Thymus (tissue), 11 donors: ENCODE data around the gene TMEM259. TPM values are rescaled to one million over a fixed set of nuclear protein-coding genes. Genes with fewer than 3 reads are reported as not detected.

Experiments
- DNase-seq, 9 donors: peaks; one replicate each; pipeline ENCODE4 v3.0.0-alpha.2; 2013; ENCODE audit warnings: low spot score in 9 of 9, low read depth in 6 of 9, missing footprints in 1 of 9
- H3K27ac ChIP-seq, 2 donors: one replicate each; pipeline ENCODE4 v1.5.1; 2013; ENCODE audit warnings: control low read depth in 1 of 2, low read depth in 1 of 2, low read length in 1 of 2, mild to moderate bottlenecking in 1 of 2, moderate library complexity in 1 of 2
- H3K27me3 ChIP-seq, 2 donors: one replicate each; pipeline ENCODE4 v1.5.1; 2013; ENCODE audit warnings: low read length in 1 of 2; ENCODE audit not compliant: control insufficient read depth in 2 of 2, insufficient read depth in 1 of 2
- H3K36me3 ChIP-seq, 2 donors: one replicate each; pipeline ENCODE4 v1.5.1; 2013; ENCODE audit warnings: low read length in 1 of 2, mild to moderate bottlenecking in 1 of 2, moderate library complexity in 1 of 2; ENCODE audit not compliant: control insufficient read depth in 2 of 2, insufficient read depth in 2 of 2
- H3K4me1 ChIP-seq, 2 donors: one replicate each; pipeline ENCODE4 v1.5.1; 2013; ENCODE audit warnings: low read length in 2 of 2; ENCODE audit not compliant: control insufficient read depth in 2 of 2, insufficient read depth in 2 of 2
- H3K4me3 ChIP-seq, 2 donors: one replicate each; pipeline ENCODE4 v1.5.1; 2013; ENCODE audit warnings: low read length in 2 of 2, control low read depth in 1 of 2, mild to moderate bottlenecking in 1 of 2
- H3K9me3 ChIP-seq, 2 donors: one replicate each; pipeline ENCODE4 v1.5.1; 2013; ENCODE audit warnings: low read length in 1 of 2, mild to moderate bottlenecking in 1 of 2; ENCODE audit not compliant: control insufficient read depth in 2 of 2, insufficient read depth in 1 of 2
- WGBS: extraction: QIAGEN DNeasy Blood & Tissue Kit; methylation state at CpG from one replicate; pipeline ENCODE4 v1.1.7; 2013; 5-methylcytosine and 5-hydroxymethylcytosine counted together
- polyA plus RNA-seq: library from polyadenylated mRNA; stranded (reverse); fragments of 200-250 nt; gene quantifications from one replicate; pipeline ENCODE4 v1.2.3, GENCODE V29; 2013
- total RNA-seq: library from RNA; stranded (reverse); fragments of 120-200 nt; gene quantifications from one replicate; pipeline ENCODE4 v1.2.4, GENCODE V29; 2013
- donor health status: healthy.

The TMEM259 gene
- total and polyA plus RNA-seq, 2 donors = 73.1 to 359 TPM

DNA sequence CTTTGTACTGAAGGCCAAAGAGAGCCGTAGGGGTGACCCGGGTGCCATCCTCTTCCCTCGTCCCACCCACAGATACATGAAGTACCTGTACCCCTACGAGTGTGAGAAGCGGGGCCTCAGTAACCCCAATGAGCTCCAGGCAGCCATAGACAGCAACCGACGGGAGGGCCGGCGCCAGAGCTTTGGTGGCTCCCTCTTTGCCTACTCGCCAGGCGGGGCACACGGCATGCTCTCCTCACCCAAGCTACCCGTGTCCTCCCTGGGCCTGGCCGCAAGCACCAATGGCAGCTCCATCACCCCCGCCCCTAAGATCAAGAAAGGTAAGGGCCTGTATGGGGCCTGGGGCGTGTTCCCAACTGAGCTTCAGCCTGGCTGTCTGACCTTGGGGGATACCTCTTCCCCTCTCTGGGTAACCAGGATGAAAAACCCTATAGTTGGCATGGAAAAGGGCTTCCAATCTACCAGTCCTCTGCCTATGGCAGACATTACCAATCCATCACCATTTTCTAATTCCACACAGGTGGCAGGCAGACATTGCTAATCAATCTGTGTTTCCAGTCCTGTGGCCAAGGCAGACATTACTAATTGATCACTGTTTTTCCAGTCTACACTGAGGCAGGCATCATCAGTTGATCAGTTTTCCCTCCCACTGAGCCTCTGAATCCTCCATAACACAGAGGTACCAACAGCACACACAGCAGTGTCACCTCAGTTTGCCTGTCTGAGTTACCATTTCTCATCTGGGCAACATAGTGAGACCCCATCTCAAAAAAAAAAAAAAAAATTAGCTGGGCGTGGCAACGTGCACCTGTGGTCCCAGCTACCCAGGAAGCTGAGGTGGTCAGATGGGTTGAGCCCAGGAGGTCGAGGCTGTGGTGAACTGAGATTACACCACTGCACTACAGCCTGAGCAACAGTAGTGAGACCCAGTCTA lies 55.9 kb downstream of the TMEM259 start:
- Histone ChIP-seq H3K27me3 (no peaks in the 10 kb centered on the region), H3K4me1 (peaks cover 0 to 6% of the 10 kb centered on the region in 2 donors), H3K36me3 (peaks cover 48% of the 10 kb centered on the region in 2 donors), H3K9me3 (peaks cover 0 to 16% of the 10 kb centered on the region in 2 donors), H3K27ac (no peak overlapping the region), H3K4me3 (no peak overlapping the region)
- DNase-seq = no peak
- WGBS = 96% methylated on average over 19 of the region's 19 CpGs

DNA sequence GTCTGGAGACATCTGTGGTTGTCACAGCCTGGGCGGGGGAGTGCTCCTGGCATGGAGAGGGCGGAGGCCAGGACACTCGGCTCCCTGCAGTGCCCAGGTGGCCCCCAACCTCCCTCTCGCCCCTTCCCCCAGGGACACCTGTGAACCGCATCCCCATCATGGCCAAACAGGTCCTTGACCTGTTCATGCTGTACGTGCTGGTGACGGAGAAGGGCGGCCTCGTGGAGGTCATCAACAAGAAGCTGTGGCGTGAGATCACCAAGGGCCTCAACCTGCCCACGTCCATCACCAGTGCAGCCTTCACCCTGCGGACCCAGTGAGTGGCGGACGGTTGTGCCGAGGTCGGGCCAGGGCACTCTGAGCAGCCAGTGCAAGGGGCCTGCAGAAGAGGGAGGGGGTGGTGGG lies 56.8 kb downstream of the TMEM259 start:
- no peak overlapping the region for H3K27ac ChIP-seq
- H3K9me3 ChIP-seq = peaks cover 0 to 15% of the 10 kb centered on the region in 2 donors
- peaks cover 47 to 50% of the 10 kb centered on the region in 2 donors for H3K36me3 ChIP-seq
- no peak for DNase-seq
- H3K4me3 ChIP-seq = no peak overlapping the region
- no peaks in the 10 kb centered on the region for H3K27me3 ChIP-seq
- 98% methylated on average over 16 of the region's 16 CpGs for WGBS
- H3K4me1 ChIP-seq = peaks cover 0 to 6% of the 10 kb centered on the region in 2 donors

DNA sequence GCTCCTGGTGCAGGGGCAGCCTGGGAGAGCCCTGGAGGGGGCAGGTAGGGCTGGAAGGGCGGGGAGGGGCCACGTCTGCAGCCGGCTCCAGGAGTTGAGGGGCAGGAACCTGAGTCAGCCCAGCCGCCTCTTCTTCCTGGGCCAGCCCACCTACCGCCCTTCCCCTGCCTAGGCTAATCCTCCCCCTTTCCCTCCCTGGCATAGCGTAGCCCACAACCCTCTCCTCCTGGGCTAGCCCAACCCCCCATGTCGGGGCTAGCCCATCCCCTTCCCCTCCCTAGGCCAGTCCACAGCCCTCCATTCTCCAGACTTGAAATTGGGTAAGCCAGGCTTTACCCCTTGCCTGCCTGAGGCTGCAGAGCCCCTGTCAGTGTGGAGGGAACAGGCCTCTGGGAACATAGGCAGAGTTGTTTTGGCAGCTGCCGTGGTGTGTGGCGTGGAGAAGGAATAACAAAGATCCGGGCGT lies 57.4 kb downstream of the TMEM259 start:
- H3K4me3 ChIP-seq = no peak overlapping the region
- H3K4me1 ChIP-seq = peaks cover 0 to 6% of the 10 kb centered on the region in 2 donors
- DNase-seq = no peak
- no peak overlapping the region for H3K27ac ChIP-seq
- WGBS = 90% methylated on average over 11 of the region's 11 CpGs
- H3K27me3 ChIP-seq = no peaks in the 10 kb centered on the region
- peaks cover 41 to 44% of the 10 kb centered on the region in 2 donors for H3K36me3 ChIP-seq
- H3K9me3 ChIP-seq = peaks cover 0 to 12% of the 10 kb centered on the region in 2 donors

DNA sequence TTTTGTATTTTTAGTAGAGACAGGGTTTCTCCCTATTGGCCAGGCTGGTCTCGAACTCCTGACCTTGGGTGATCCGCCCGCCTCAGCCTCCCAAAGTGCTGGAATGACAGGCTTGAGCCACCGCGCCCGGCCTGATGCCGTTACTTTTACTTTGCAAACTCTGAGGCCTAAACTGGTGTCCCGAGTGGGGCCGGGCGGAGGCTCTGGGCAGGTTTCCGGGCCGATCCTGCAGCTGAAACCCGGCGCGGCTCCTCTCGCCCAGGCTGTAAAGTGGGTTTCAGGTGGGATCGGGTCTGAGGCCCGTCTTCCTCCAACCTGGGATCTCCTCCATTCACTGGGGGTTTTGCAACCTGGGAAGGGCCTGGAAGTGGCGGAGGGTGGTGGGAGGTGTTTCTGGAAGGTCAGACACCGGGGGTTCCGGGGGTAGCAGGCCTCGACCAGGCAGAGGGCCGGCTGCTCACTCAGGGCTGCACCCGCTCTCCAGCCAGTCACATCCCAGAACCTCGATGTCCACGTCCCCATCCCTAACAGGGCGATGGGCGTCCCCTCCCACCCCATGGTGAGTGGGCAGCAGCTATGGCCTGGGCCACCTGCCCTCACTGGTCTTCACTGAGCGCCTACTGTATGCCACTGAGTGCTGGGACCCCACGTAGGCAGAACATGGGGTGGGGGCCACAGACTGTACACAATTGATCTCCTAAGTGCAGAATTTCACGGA lies 58.1 kb downstream of the TMEM259 start:
- H3K27me3 ChIP-seq = no peaks in the 10 kb centered on the region
- no peak overlapping the region for H3K4me3 ChIP-seq
- peaks cover 0 to 12% of the 10 kb centered on the region in 2 donors for H3K9me3 ChIP-seq
- H3K4me1 ChIP-seq = peaks cover 0 to 6% of the 10 kb centered on the region in 2 donors
- no peak overlapping the region for H3K27ac ChIP-seq
- 96% methylated on average over 31 of the region's 31 CpGs for WGBS
- no peak for DNase-seq
- H3K36me3 ChIP-seq = peaks cover 36 to 40% of the 10 kb centered on the region in 2 donors

DNA sequence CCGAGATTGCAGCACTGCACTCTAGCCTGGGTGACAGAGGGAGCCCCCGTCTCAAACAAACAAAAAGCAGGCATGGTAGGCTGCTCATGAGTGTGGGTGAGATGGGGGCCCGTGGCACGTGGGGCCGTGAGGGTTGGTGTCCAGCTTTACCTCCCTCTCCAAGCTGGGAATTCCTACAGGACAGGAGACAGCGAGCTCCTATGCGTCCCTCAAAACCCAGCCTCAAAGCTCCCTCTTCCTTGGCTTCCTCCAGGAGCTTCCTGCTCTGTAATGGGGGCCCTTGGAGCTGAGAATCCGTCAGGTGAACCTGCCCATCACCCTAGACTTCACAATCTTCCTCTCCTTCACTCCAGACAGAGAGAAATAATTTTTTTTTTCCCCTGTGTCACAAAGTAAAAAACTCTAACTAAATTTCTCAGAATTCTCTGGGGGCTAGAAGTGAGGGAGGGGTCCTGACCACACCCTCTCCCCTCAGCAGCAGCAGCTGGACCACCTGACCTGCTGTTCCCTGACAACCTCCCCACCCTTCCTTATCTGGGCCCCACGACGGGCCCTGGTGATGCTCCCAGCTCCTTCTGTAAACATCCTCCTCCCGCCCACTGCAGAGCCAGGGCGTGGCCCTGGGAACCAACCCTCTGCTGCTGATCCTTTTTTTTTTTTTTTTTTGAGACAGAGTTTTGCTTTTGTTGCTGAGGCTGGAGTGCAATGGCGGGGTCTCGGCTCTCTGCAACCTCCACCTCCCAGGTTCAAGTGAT lies 58.9 kb downstream of the TMEM259 start:
- Histone ChIP-seq H3K4me1 (peaks cover 0 to 6% of the 10 kb centered on the region in 2 donors), H3K27ac (no peak overlapping the region), H3K9me3 (peaks cover 0 to 12% of the 10 kb centered on the region in 2 donors), H3K4me3 (no peak overlapping the region), H3K36me3 (peaks cover 35 to 36% of the 10 kb centered on the region in 2 donors), H3K27me3 (no peaks in the 10 kb centered on the region)
- 92% methylated on average over 14 of the region's 14 CpGs for WGBS
- no peak for DNase-seq

DNA sequence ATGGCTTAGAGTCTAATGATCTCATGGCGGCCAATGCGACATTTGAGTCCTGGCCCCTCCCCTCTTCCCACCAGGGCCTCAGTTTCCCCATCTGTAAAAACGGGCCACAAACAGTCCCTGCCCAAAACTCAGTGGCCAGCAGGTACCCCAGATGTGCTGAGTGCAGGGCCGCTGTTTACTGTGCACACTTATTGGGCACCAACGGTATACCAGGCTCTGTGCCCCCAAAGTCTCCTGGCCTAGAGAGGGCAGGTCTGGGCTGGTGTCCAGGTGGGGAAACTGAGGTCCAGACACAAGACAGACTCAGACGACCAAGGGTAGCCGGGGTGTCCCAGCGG lies 60.4 kb downstream of the TMEM259 start:
- no peak overlapping the region for H3K4me3 ChIP-seq
- DNase-seq = no peak
- H3K27ac ChIP-seq = no peak overlapping the region
- peaks cover 0 to 7% of the 10 kb centered on the region in 2 donors for H3K9me3 ChIP-seq
- peaks cover 0 to 6% of the 10 kb centered on the region in 2 donors for H3K4me1 ChIP-seq
- H3K36me3 ChIP-seq = peaks cover 26 to 28% of the 10 kb centered on the region in 2 donors
- H3K27me3 ChIP-seq = no peaks in the 10 kb centered on the region
- WGBS = 89% methylated on average over 8 of the region's 8 CpGs

DNA sequence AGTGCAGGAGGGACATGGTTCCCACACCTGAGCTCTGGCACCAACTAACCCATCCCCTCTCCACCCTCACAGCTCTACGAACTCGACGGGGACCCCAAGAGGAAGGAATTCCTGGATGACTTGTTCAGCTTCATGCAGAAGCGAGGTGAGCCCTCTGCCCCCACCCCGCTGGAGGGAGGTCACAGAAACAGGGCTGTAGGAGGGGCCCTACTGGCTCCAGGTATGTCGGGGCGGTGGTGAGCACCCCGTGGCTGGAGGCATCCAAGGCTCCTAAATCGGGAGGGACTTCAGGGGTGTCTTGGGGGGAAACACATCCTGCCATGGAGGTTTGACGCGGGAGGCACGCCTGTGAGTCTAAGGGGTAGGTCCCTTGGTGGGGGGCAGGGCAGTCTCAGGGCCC lies 60.9 kb downstream of the TMEM259 start:
- Histone ChIP-seq H3K27ac (no peak overlapping the region), H3K9me3 (peaks cover 0 to 7% of the 10 kb centered on the region in 2 donors), H3K36me3 (peaks cover 21 to 23% of the 10 kb centered on the region in 2 donors), H3K4me3 (no peak overlapping the region), H3K4me1 (peaks cover 0 to 6% of the 10 kb centered on the region in 2 donors), H3K27me3 (no peaks in the 10 kb centered on the region)
- WGBS = 80% methylated on average over 12 of the region's 12 CpGs
- DNase-seq = no peak
